ENCODE measurements around the gene ZBTB2.

Gene ZBTB2

DNA sequence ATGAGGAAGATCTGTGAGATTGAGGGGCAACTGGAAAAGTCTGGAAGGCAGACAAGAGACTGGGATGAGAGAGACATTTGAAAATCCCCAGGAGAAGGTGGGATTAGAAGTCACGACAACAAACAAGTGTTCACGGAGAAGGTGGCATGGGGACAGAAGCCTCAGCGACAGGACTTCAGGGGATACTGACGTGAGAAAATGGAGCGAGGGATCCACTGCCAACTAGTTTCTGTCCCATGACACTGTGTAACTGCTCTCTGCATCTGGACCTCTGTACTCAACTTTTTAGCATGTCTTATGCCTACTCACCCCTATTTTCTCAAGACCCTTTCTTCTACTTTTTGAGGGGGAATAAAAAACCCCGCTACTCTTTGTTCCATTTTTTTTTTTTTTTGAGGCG is 18.3 kb upstream of the ZBTB2 start:
- H3K27ac ChIP-seq (ENCODE audit: extremely low read depth, low read depth, low read length): no peak overlapping the region

More for the DNA sequence above, 18.3 kb upstream of the ZBTB2 start:
- CTCF ChIA-PET: interaction anchor here (0.7 kb wide), 1 partner anchor 336 kb away, joined by 3 read pairs; no protein-coding TSS in a partner anchor
- TF ChIP-seq ZNF112 (tag by site-specific recombination; IDR thresholded peaks at IDR 0.05) (no peak), ZNF248 (tag by site-specific recombination; IDR thresholded peaks at IDR 0.05) (no peak), ZNF239 (tag by site-specific recombination; IDR thresholded peaks at IDR 0.05) (no peak), HOXD13 (CRISPR knock-in tag; IDR thresholded peaks at IDR 0.05; ENCODE audit: borderline replicate concordance) (no peak), ZNF354C (tag by site-specific recombination; IDR thresholded peaks at IDR 0.05; ENCODE audit: borderline replicate concordance, low read depth) (no peak), ZBTB48 (tag by site-specific recombination; IDR thresholded peaks at IDR 0.05) (no peak), ZNF121 (tag by site-specific recombination; IDR thresholded peaks at IDR 0.05) (no peak), ZNF266 (tag by site-specific recombination; IDR thresholded peaks at IDR 0.05; ENCODE audit: low read depth) (no peak), PRDM1 (tag by site-specific recombination; IDR thresholded peaks at IDR 0.05) (no peak), REPIN1 (tag by site-specific recombination; IDR thresholded peaks at IDR 0.05; ENCODE audit: low read depth) (no peak), MYNN (tag by site-specific recombination; IDR thresholded peaks at IDR 0.05; ENCODE audit: borderline replicate concordance) (no peak), ZNF174 (tag by site-specific recombination; IDR thresholded peaks at IDR 0.05) (no peak), ZNF596 (tag by site-specific recombination; IDR thresholded peaks at IDR 0.05) (no peak)
- TF ChIP-seq, protein P1, sequence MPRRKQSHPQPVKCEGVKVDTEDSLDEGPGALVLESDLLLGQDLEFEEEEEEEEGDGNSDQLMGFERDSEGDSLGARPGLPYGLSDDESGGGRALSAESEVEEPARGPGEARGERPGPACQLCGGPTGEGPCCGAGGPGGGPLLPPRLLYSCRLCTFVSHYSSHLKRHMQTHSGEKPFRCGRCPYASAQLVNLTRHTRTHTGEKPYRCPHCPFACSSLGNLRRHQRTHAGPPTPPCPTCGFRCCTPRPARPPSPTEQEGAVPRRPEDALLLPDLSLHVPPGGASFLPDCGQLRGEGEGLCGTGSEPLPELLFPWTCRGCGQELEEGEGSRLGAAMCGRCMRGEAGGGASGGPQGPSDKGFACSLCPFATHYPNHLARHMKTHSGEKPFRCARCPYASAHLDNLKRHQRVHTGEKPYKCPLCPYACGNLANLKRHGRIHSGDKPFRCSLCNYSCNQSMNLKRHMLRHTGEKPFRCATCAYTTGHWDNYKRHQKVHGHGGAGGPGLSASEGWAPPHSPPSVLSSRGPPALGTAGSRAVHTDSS (tag by site-specific recombination; IDR thresholded peaks at IDR 0.05): no peak
- TF ChIP-seq, protein P2, sequence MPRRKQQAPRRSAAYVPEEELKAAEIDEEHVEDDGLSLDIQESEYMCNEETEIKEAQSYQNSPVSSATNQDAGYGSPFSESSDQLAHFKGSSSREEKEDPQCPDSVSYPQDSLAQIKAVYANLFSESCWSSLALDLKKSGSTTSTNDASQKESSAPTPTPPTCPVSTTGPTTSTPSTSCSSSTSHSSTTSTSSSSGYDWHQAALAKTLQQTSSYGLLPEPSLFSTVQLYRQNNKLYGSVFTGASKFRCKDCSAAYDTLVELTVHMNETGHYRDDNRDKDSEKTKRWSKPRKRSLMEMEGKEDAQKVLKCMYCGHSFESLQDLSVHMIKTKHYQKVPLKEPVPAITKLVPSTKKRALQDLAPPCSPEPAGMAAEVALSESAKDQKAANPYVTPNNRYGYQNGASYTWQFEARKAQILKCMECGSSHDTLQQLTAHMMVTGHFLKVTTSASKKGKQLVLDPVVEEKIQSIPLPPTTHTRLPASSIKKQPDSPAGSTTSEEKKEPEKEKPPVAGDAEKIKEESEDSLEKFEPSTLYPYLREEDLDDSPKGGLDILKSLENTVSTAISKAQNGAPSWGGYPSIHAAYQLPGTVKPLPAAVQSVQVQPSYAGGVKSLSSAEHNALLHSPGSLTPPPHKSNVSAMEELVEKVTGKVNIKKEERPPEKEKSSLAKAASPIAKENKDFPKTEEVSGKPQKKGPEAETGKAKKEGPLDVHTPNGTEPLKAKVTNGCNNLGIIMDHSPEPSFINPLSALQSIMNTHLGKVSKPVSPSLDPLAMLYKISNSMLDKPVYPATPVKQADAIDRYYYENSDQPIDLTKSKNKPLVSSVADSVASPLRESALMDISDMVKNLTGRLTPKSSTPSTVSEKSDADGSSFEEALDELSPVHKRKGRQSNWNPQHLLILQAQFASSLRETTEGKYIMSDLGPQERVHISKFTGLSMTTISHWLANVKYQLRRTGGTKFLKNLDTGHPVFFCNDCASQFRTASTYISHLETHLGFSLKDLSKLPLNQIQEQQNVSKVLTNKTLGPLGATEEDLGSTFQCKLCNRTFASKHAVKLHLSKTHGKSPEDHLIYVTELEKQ (tag by site-specific recombination; IDR thresholded peaks at IDR 0.05; ENCODE audit: borderline replicate concordance): no peak
- TF ChIP-seq, protein P3, sequence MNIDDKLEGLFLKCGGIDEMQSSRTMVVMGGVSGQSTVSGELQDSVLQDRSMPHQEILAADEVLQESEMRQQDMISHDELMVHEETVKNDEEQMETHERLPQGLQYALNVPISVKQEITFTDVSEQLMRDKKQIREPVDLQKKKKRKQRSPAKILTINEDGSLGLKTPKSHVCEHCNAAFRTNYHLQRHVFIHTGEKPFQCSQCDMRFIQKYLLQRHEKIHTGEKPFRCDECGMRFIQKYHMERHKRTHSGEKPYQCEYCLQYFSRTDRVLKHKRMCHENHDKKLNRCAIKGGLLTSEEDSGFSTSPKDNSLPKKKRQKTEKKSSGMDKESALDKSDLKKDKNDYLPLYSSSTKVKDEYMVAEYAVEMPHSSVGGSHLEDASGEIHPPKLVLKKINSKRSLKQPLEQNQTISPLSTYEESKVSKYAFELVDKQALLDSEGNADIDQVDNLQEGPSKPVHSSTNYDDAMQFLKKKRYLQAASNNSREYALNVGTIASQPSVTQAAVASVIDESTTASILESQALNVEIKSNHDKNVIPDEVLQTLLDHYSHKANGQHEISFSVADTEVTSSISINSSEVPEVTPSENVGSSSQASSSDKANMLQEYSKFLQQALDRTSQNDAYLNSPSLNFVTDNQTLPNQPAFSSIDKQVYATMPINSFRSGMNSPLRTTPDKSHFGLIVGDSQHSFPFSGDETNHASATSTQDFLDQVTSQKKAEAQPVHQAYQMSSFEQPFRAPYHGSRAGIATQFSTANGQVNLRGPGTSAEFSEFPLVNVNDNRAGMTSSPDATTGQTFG (tag by site-specific recombination; IDR thresholded peaks at IDR 0.05; ENCODE audit: borderline replicate concordance): no peak
- TF ChIP-seq, protein P4, sequence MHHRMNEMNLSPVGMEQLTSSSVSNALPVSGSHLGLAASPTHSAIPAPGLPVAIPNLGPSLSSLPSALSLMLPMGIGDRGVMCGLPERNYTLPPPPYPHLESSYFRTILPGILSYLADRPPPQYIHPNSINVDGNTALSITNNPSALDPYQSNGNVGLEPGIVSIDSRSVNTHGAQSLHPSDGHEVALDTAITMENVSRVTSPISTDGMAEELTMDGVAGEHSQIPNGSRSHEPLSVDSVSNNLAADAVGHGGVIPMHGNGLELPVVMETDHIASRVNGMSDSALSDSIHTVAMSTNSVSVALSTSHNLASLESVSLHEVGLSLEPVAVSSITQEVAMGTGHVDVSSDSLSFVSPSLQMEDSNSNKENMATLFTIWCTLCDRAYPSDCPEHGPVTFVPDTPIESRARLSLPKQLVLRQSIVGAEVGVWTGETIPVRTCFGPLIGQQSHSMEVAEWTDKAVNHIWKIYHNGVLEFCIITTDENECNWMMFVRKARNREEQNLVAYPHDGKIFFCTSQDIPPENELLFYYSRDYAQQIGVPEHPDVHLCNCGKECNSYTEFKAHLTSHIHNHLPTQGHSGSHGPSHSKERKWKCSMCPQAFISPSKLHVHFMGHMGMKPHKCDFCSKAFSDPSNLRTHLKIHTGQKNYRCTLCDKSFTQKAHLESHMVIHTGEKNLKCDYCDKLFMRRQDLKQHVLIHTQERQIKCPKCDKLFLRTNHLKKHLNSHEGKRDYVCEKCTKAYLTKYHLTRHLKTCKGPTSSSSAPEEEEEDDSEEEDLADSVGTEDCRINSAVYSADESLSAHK (tag by site-specific recombination; IDR thresholded peaks at IDR 0.05): no peak
- TF ChIP-seq, protein P5, sequence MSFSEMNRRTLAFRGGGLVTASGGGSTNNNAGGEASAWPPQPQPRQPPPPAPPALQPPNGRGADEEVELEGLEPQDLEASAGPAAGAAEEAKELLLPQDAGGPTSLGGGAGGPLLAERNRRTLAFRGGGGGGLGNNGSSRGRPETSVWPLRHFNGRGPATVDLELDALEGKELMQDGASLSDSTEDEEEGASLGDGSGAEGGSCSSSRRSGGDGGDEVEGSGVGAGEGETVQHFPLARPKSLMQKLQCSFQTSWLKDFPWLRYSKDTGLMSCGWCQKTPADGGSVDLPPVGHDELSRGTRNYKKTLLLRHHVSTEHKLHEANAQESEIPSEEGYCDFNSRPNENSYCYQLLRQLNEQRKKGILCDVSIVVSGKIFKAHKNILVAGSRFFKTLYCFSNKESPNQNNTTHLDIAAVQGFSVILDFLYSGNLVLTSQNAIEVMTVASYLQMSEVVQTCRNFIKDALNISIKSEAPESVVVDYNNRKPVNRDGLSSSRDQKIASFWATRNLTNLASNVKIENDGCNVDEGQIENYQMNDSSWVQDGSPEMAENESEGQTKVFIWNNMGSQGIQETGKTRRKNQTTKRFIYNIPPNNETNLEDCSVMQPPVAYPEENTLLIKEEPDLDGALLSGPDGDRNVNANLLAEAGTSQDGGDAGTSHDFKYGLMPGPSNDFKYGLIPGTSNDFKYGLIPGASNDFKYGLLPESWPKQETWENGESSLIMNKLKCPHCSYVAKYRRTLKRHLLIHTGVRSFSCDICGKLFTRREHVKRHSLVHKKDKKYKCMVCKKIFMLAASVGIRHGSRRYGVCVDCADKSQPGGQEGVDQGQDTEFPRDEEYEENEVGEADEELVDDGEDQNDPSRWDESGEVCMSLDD (tag by site-specific recombination; IDR thresholded peaks at IDR 0.05): no peak
- TF ChIP-seq, protein P6, sequence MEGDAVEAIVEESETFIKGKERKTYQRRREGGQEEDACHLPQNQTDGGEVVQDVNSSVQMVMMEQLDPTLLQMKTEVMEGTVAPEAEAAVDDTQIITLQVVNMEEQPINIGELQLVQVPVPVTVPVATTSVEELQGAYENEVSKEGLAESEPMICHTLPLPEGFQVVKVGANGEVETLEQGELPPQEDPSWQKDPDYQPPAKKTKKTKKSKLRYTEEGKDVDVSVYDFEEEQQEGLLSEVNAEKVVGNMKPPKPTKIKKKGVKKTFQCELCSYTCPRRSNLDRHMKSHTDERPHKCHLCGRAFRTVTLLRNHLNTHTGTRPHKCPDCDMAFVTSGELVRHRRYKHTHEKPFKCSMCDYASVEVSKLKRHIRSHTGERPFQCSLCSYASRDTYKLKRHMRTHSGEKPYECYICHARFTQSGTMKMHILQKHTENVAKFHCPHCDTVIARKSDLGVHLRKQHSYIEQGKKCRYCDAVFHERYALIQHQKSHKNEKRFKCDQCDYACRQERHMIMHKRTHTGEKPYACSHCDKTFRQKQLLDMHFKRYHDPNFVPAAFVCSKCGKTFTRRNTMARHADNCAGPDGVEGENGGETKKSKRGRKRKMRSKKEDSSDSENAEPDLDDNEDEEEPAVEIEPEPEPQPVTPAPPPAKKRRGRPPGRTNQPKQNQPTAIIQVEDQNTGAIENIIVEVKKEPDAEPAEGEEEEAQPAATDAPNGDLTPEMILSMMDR (tag by site-specific recombination; IDR thresholded peaks at IDR 0.05): no peak
- H3K9me3 ChIP-seq (ENCODE audit: control insufficient read depth, insufficient read depth, low read depth, low read length): no peaks in the 10 kb centered on the region
- POLR2A ChIA-PET: no interaction called here
- H3K4me1 ChIP-seq (ENCODE audit: control insufficient read depth, insufficient read depth, low read length): no peaks in the 10 kb centered on the region
- H3K4me3 ChIP-seq (ENCODE audit: low read depth, low read length): no peak overlapping the region
- H3K36me3 ChIP-seq (ENCODE audit: control insufficient read depth in 2 of 2, insufficient read depth in 1 of 2, low read length in 2 of 2): peaks cover 15 to 85% of the 10 kb centered on the region in 2 experiments

All from HEK293 (cell line).